ENCODE data around the gene ZDHHC8.

The ZDHHC8 gene

DNA sequence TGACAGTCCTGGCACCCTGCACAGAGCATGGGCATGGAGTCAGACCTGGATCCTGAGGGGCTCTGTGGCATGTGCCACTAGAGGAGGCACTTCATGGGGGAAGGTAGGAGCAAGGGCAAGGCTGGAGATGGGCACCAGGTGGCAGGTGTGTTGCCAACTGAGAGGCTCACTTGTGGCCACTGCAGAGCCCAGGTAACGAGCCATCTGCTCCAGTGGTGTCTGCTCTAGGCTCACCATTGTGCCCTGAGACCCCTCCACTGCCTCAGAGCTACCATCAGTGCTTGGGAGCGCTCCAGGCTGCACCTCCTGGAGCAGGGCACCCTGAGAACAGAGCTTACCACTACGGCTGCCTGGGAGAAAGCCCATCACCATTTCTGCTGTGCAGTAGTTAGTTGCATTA is 1.3 kb upstream of the ZDHHC8 start:
- no peak for DNase-seq

DNA sequence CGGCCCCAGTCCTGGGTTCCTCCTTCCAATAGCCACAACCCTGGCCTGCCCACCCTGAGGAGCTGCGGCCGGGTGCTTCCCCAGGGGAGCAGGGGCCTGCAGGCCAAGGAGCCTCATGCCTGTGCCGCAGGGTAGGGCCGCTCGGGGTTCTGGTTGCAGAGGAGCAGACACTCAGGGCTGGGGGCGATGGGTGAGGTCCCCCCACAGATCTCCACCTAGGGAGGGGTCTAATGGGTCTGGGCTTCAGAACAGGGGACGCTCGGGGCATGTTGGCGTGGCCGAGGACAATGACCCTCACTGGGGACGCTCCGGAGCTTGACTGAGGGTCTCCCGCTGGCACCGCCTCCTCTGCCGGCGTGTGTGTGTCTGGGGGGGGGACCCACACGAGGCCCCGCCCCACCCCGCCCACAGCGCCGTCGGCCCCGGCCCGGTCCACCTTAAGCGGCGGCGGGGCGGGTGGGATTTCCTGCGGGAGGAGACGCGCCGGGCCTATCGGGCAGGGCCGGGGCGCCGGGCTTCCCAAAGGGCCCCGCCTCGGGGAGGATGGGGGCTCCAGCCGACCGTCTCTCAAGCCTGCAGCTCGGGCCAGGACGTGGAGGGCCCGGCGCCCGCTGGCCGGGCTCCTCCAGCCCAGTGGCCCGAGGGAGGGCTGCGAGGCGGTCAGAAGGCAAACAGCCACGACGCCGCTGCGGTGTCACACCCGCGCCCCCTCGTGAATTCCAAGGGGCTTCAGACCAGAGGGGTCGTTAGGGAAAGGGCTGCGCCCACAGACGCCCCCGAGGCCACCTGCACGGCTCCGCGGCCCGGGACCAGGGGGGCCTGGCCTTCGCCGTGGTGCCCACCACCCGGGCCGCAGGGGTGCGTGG is 640 bp upstream of the ZDHHC8 start:
- DNase-seq = peak in 1 of 2 experiments; percentile 37

DNA sequence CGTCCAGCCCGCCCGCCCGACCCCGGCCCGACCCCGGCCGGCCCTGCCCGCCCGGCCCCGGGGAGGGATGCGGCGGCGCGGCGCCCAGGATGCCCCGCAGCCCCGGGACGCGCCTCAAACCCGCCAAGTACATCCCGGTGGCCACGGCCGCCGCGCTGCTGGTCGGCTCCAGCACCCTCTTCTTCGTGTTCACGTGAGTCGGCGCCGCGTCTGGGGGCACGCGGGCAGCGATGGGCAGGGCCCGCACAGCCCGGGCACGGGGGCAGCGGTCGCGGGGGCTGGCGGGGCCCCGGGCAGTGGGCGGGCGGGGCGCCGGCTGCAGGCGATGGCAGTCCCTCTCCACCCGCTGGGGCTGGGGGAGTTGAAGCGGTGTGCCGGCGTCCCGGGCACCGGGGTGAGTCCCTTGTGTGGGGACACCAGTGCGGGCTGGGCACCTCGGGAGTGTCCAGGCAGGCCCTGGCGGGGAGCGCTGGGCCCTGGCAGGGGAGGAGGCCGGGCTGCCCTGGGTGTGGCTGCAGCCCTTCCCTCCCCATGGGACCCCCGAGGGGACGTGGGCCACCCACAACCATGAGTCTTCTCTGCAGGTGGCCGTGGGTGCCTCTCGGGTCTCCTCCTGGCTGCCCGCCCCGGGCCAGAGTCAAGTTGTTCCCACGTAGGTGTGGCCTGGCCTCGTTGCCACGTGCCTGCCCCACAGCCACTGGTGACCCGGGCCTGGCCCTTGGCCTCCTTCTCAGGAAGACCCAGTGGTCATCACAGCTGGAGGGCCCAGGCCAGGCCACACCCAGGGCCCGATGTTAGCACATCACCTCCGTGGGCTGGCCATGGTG is 468 bp downstream of the ZDHHC8 start:
- no peak for DNase-seq

DNA sequence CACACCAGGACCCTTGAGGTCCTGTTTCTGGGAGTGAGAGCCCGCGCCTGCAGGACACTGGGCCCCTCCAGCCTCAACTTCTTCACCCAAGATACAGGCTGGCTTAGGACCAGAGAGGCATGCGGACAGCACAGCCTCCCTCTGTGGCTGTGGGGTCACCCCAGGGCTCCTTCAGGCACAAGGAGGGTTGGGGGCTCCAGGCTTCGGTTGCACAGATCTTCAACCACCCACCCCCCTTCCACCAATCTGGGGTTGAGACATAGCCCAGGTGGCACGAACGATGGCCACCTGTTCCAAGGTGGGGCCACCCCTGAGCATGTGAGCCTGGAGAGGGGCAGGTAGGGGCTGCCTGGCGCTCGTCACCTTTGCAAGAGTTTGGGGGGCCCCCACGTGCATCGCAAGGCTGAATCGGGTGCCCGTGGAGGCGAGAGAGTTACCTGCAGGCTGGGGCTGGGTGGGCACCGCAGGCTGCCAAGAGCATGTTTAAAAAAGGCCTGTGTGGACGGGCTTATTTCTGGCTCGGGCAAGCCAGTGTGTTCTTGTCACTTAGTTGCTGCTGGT is 1.2 kb downstream of the ZDHHC8 start:
- DNase-seq = no peak

- no peak for DNase-seq
Measured at GRCh38 chr22:20133930-20134549, 2.4 kb downstream of the ZDHHC8 start.

GRCh38 chr22:20135265-20135664 is 3.7 kb downstream of the ZDHHC8 start:
- no peak for DNase-seq

- DNase-seq = no peak
Measured at GRCh38 chr22:20135806-20136602, 4.4 kb downstream of the ZDHHC8 start.

DNA sequence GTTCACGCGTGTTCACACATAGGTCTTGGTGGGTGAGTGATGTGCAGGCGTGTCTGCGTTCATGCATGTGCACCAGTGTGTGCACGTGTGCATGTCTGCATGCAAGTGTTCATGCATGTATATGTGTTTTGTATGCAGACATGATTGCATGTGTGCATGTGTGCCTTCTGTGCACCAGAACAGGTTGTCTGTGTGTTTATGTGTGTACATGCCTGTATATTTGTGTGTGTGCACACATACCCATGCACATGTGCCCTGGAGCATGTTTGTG is 4.9 kb downstream of the ZDHHC8 start:
- DNase-seq = no peak

- DNase-seq = no peak
Measured at GRCh38 chr22:20137113-20137512, 5.5 kb downstream of the ZDHHC8 start.

- DNase-seq = no peak
Measured at GRCh38 chr22:20137671-20138416, 6.2 kb downstream of the ZDHHC8 start.

DNA sequence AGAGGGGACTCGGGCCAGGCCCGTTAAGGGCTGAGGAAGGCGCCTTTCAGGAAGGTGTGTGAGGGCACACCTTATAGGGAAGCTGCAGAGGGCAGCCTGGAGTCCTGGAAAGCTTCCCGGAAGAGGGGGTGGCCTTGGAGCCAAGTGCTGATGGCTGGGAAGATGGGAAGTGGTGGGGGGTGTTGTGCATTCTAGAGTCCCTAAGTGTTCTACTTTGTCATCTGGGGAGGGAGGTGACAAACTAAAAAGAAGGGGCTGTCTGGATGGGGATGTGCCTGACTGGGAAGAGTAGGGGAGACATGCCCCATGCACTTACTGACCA is 6.8 kb downstream of the ZDHHC8 start:
- no peak for DNase-seq

- no peak for DNase-seq
Measured at GRCh38 chr22:20138868-20139267, 7.3 kb downstream of the ZDHHC8 start.

DNA sequence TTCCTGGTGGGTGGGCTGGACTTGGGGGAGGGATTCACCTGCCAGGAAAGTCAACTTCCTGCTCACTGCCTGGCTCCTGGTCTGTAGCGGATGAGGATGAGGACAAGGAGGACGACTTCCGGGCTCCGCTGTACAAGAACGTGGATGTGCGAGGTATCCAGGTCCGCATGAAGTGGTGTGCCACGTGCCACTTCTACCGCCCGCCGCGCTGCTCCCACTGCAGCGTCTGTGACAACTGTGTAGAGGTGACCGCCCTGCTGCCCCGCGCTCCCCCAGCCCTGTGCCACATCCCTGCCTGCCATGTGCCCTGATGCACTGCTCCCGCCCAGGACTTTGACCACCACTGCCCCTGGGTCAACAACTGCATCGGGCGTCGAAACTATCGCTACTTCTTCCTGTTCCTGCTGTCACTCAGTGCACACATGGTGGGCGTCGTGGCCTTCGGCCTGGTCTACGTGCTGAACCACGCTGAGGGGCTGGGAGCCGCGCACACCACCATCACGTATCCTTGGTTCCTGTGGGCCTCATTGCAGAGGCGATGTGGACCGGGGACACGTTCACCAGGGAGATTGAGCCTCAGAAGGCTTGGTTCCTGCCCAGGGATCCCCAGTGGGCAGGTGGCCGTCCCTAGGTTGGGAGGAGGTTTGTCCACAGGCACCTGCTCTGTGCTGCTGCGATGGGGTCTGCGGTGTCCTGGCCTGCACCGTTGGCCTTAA is 7.9 kb downstream of the ZDHHC8 start:
- no peak for DNase-seq

DNA sequence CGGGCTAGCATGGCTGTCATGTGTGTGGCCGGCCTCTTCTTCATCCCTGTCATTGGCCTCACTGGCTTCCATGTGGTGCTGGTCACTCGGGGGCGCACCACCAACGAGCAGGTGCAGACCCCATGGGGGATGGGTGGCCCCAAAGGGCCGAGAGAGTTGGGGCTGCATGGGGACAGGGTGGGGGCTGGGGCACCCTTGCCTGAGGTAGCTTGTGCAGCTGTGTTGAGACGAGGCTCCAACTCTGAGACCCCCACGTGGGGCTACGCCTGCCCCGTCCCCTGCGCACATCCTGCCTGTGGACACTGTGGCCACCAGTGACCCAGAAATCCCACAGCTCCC is 8.5 kb downstream of the ZDHHC8 start:
- no peak for DNase-seq

DNA sequence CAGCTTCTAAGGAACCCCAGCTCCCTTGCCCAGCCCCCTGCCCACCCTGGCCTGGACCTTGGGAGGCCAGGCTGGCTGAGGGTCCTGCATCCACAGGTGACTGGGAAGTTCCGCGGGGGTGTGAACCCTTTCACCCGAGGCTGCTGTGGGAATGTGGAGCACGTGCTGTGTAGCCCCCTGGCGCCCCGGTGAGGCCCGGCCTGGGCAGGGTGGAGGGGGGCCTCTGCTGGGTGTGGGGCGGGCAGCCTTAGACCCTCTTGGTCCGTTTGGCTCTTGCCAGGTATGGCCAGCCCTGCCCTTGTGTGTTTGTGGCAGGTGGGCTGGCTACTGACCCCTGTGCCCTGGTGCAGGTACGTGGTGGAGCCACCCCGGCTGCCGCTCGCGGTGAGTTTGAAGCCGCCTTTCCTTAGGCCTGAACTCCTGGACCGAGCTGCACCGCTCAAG is 8.9 kb downstream of the ZDHHC8 start:
- no peak for DNase-seq

DNA sequence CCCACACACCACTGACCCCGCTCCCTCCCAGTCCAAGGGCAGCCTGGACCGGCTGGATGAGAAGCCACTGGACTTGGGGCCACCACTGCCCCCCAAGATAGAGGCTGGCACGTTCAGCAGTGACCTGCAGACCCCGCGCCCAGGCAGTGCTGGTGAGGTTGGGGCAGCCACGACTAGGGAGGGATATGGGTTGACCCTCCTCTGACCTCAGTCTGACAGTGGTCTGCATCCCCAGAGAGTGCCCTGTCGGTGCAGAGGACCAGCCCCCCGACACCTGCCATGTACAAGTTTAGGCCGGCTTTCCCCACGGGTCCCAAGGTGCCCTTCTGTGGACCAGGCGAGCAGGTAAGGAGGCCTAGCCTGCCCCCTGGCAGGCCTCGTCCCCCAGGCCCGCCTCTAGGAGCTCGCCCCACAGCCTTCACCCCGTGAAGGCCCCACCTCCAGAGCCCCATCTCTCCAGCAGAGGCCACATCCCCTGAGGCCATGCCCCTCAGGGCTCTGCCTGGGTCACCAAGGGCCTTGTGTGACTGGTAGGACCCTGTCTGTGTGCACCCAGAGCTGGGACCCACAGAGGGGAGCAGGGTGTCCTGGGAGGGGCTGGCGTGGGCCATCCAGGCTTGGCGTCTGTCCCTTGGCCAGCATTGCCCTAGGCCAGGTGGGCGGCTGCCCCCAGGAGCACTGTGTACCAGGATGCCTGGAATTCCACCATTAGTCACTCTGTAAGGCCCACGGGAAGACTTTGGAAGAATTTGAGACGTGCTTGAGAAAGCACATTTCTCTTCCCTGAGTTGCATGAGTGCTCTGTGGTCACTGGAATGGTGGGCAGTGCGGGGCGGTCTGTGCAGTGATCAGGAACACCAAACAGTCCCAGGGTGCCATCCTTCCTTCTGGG is 9.8 kb downstream of the ZDHHC8 start:
- no peak for DNase-seq

- DNase-seq = no peak
Measured at GRCh38 chr22:20142711-20143621, 11.4 kb downstream of the ZDHHC8 start.

- DNase-seq = no peak
Measured at GRCh38 chr22:20143883-20144665, 12.5 kb downstream of the ZDHHC8 start.

Data from NCI-H1930 (cell line).